ENCODE data around the gene ANXA5.

DNA sequence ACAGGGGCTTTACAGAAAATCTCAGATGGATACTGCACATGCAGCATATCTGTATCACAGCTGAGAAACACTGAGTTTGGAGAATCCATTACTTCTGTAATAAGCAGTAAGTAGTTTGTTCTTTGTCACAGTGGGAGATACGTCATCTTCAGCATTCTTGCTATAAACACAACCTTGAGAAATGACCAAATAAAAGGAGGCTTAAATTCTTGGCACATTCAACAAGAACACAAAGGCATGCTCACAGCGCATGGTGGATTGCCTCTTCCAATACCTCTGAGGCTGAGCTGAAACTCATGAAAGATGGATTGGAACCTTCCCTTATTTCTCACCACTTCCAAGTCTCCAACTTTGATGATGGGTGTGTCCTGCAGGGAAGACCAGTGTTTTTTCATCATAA lies 54.5 kb downstream of the ANXA5 start:
- TF ChIP-seq CTCF (IDR thresholded peaks at IDR 0.05; ENCODE audit: insufficient read depth, low read length), result no peak
- TF ChIP-seq, protein P1, sequence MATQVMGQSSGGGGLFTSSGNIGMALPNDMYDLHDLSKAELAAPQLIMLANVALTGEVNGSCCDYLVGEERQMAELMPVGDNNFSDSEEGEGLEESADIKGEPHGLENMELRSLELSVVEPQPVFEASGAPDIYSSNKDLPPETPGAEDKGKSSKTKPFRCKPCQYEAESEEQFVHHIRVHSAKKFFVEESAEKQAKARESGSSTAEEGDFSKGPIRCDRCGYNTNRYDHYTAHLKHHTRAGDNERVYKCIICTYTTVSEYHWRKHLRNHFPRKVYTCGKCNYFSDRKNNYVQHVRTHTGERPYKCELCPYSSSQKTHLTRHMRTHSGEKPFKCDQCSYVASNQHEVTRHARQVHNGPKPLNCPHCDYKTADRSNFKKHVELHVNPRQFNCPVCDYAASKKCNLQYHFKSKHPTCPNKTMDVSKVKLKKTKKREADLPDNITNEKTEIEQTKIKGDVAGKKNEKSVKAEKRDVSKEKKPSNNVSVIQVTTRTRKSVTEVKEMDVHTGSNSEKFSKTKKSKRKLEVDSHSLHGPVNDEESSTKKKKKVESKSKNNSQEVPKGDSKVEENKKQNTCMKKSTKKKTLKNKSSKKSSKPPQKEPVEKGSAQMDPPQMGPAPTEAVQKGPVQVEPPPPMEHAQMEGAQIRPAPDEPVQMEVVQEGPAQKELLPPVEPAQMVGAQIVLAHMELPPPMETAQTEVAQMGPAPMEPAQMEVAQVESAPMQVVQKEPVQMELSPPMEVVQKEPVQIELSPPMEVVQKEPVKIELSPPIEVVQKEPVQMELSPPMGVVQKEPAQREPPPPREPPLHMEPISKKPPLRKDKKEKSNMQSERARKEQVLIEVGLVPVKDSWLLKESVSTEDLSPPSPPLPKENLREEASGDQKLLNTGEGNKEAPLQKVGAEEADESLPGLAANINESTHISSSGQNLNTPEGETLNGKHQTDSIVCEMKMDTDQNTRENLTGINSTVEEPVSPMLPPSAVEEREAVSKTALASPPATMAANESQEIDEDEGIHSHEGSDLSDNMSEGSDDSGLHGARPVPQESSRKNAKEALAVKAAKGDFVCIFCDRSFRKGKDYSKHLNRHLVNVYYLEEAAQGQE (IDR thresholded peaks at IDR 0.05; ENCODE audit: insufficient replicate concordance, low read depth), result no peak
- no peak for TF ChIP-seq GABPA (IDR thresholded peaks at IDR 0.05; ENCODE audit: low read depth)
